GM21737 (cell line): ENCODE results near the gene LRRC8D.
"Not testable (repeated sequence)": the region's sequence is repeated elsewhere in the genome, so short reads cannot be mapped to it uniquely, and the experiment has no call there.

Source experiments
- ATAC-seq: cut with Tn5 transposase; IDR thresholded peaks from one replicate; pipeline ENCODE4 v1.9.1; 2021; ENCODE audit warnings: mild to moderate bottlenecking, moderate library complexity; ENCODE audit not compliant: unreplicated experiment

LRRC8D gene

DNA sequence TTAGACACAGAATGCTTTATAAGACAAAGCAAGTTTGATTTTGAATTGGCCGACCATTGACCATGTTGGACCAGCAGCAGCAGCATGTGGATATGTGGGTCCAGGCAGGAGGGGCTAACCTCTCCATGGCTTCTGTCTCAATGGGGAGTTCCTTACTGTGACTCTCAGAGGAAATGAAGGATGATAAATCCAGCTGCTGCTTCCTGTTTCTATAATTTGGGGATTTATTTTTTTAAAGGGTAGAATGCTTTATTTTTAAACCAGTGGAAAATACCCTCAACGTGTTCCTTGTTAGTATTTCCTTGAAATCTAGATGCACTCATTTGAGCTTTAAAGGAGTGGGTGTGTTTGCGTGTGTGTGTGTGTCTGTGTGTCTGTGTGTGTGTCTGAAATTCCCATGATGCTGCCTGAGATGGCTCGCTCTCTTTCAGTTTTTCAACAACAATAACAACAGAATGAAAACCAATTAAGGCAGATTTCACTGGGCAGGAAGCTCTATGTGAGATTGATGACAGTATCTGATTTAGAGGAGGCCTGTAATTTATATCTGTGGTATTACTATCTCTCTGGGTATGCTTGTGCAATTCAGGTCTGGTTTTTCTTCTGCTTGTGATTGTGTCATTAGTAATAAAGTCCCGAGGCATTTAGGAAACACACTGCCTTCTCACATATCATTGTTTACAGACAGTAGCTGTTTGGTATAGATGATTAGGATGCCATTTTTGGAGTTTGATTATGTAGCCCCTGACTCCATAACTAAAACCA, 88.0 kb downstream of the LRRC8D start:
- ATAC-seq = no peak

- ATAC-seq = no peak
Observed at GRCh38 chr1:89910268-89910667, 89.4 kb downstream of the LRRC8D start.

DNA sequence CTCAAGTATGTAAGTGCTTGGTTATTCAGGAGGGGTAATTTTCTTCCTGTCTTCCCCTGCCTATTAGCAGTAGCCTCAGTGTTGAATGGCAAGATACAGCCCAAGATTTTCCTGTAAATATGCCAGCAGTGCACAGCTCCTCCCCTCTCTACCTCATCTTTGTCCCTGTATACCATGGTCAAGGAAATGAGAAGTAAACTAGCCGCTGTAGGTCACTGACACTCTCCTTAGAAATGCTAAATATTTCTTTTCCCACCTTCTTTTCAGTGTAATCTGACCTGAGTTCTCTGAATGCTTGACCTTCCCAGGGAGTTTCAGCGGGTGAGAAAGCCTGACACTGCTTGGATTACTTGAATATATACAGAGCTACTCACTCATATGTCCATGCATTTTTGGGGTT, 89.9 kb downstream of the LRRC8D start:
- ATAC-seq = no peak

- ATAC-seq = no peak
Observed at GRCh38 chr1:89911191-89911991, 90.6 kb downstream of the LRRC8D start.

GRCh38 chr1:89912073-89912472, 91.2 kb downstream of the LRRC8D start:
- no peak for ATAC-seq

- ATAC-seq = no peak
Observed at GRCh38 chr1:89913353-89914095, 92.7 kb downstream of the LRRC8D start.

- no peak for ATAC-seq
Observed at GRCh38 chr1:89917353-89917752, 96.5 kb downstream of the LRRC8D start.

GRCh38 chr1:89918127-89918793, 97.4 kb downstream of the LRRC8D start:
- no peak for ATAC-seq

DNA sequence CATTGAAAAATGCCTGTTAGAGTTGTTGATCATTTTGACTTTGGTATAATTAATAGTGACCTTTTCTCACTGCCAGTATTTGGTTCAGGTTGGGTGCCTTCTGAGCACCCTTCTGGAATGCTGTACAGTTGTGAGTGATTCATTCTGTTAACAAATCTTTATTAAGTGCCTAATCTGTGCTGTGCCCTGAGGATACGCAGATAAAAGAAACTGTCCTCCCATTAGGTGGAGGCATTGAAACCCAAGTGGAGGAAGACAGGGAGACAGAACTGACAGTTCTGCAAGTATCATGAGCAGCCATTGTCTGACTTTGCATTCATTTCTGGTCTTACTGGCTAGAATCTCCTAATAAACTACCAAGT, 97.9 kb downstream of the LRRC8D start:
- ATAC-seq = no peak

- ATAC-seq = no peak
Observed at GRCh38 chr1:89919174-89919573, 98.3 kb downstream of the LRRC8D start.

- ATAC-seq = no peak
Observed at GRCh38 chr1:89922911-89923310, 102.1 kb downstream of the LRRC8D start.

DNA sequence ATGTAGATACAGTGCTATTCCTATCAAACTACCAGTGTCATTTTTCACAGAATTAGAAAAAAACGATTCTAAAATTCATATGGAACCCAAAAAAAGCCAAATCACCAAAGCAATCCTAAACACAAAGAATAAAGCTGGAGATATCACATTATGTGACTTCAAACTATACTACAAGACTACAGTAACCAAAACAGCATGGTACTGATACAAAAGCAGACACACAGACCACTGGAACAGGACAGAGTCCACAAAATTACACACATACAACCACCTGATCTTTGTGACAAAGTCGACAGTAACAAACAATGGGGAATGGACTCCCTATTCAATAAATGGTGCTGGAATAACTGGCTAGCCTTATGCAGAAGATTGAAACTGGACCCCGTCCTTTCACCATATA, 102.7 kb downstream of the LRRC8D start:
- ATAC-seq = no peak

DNA sequence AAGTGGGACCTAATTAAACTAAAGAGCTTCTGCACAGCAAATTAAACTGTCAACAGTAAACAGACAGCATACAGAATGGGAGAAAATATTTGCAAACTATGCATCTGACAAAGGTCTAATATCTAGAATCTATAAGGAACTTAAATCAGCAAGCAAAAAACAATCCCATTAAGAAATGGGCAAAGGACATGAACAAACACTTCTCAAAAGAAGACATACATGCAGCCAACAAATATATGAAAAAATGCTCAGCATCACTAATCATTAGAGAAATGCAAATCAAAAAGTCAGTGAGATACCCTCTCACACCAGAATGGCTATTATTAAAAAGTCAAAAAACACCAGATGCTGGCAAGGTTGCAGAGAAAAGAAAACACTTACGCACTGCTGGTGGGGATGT, 103.2 kb downstream of the LRRC8D start:
- ATAC-seq = not testable (repeated sequence)

- ATAC-seq = no peak
Observed at GRCh38 chr1:89927049-89927448, 106.2 kb downstream of the LRRC8D start.

DNA sequence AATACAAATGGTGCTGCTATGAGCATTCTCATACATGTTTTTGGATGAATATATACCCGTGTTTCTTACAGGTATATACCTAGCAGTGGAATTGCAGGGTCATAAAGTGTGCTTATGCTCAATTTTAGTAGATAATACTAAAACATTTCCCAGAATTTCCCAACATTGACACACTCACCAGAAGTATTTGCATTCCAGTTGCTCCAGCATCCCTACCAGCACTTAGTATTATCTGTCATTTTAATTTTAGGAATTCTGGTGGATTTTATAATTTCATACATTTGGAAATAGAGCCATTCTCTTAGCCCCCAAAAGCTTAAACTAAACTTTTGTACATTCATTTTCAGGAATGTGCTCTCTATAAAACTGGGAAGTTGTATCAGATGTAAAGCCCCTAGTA, 106.6 kb downstream of the LRRC8D start:
- no peak for ATAC-seq

- ATAC-seq = no peak
Observed at GRCh38 chr1:89928506-89928905, 107.7 kb downstream of the LRRC8D start.

DNA sequence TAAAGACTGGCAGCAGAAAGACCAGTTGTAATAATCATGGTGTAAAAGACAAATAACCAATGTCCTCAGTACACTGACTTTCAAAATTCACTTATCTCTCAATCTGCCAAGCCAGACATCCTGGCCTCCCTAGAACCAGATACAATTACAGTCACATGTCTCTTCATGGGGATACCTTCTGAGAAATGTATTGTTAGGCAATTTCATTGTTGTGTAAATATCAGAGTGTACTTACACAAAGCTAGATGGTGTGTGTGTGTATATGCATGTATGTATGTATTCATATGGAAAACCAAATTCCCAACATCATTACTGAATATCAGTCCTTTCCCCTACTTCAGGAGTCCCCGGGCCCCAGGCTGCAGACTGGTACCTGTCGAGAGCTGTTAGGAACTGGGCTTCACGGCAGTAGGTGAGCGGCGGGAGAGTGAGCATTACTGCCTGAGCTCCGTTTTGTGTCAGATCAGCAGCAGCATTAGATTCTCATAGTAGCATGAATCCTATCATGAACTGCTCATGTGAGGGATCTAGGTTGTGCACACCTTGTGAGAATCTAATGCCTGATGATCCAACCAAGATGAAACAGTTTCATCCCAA, 108.7 kb downstream of the LRRC8D start:
- ATAC-seq = no peak

GRCh38 chr1:89930579-89930978, 109.7 kb downstream of the LRRC8D start:
- no peak for ATAC-seq

GRCh38 chr1:89931964-89932363, 111.1 kb downstream of the LRRC8D start:
- no peak for ATAC-seq

GRCh38 chr1:89932598-89933364, 111.9 kb downstream of the LRRC8D start:
- no peak for ATAC-seq
